ENCODE measurements around the gene NLRP3. TPM values are rescaled to one million over a fixed set of nuclear protein-coding genes. Genes with fewer than 3 reads are reported as not detected.

The NLRP3 gene
- polyA plus RNA-seq, 6 donors from 2014 or later = 0.09 to 0.17 (median 0.11) TPM; not detected in 3

- ATAC-seq (ENCODE audit: low read depth in 2 of 2) = no peak
- H3K36me3 Mint-ChIP-seq = peaks cover 0 to 5% of the 10 kb centered on the region in 2 donors
Measured at GRCh38 chr1:247431643-247432042, 15.7 kb downstream of the NLRP3 start.

GRCh38 chr1:247434005-247434404 lies 18.0 kb downstream of the NLRP3 start:
- H3K9me3 Mint-ChIP-seq = no peaks in the 10 kb centered on the region
- H3K27me3 Mint-ChIP-seq = peaks cover 0 to 5% (median 0%) of the 10 kb centered on the region in 3 donors
- peaks cover 27 to 38% (median 30%) of the 10 kb centered on the region in 3 donors for H3K4me1 Mint-ChIP-seq
- H3K4me3 Mint-ChIP-seq = no peak overlapping the region
- ATAC-seq (ENCODE audit: low read depth in 2 of 2) = no peak
- H3K27ac Mint-ChIP-seq = peak overlapping the region in 3 of 6 donors; percentile 33 to 77 (median 74)
- DNase-seq = no peak
- H3K36me3 Mint-ChIP-seq = peaks cover 0 to 5% of the 10 kb centered on the region in 2 donors

More at GRCh38 chr1:247431643-247432042, 15.7 kb downstream of the NLRP3 start:
- H3K4me1 Mint-ChIP-seq = peaks cover 13 to 22% (median 20%) of the 10 kb centered on the region in 3 donors
- H3K4me3 Mint-ChIP-seq = no peak overlapping the region
- no peak for DNase-seq
- H3K27ac Mint-ChIP-seq = peak overlapping the region in 1 of 6 donors; percentile 5
- H3K27me3 Mint-ChIP-seq = peaks cover 0 to 5% (median 0%) of the 10 kb centered on the region in 3 donors
- H3K9me3 Mint-ChIP-seq = no peaks in the 10 kb centered on the region

- DNase-seq = no peak
- ATAC-seq (ENCODE audit: low read depth in 2 of 2) = no peak
- Mint-ChIP-seq H3K4me3 (no peak overlapping the region), H3K27ac (peak overlapping the region in 2 of 6 donors; percentile 13 to 16), H3K27me3 (peaks cover 0 to 5% (median 0%) of the 10 kb centered on the region in 3 donors), H3K36me3 (peaks cover 0 to 5% of the 10 kb centered on the region in 2 donors), H3K9me3 (peaks cover 0 to 2% (median 0%) of the 10 kb centered on the region in 7 donors), H3K4me1 (peaks cover 35 to 46% (median 39%) of the 10 kb centered on the region in 3 donors)
Measured at GRCh38 chr1:247435030-247435758, 19.2 kb downstream of the NLRP3 start.

- ATAC-seq (ENCODE audit: low read depth in 2 of 2) = no peak
- peaks cover 0 to 5% (median 0%) of the 10 kb centered on the region in 3 donors for H3K27me3 Mint-ChIP-seq
Measured at GRCh38 chr1:247435759-247436147, 19.8 kb downstream of the NLRP3 start.

GRCh38 chr1:247437551-247438505 lies 21.9 kb downstream of the NLRP3 start:
- DNase-seq = no peak
- Mint-ChIP-seq H3K9me3 (peaks cover 0 to 3% (median 0%) of the 10 kb centered on the region in 7 donors), H3K27me3 (peaks cover 0 to under 1% (median 0%) of the 10 kb centered on the region in 3 donors), H3K36me3 (no peaks in the 10 kb centered on the region), H3K4me1 (peaks cover 39 to 51% (median 43%) of the 10 kb centered on the region in 3 donors), H3K27ac (peak overlapping the region in 2 of 6 donors; percentile 34 to 77), H3K4me3 (peak overlapping the region in 1 of 8 donors; percentile 67)
- ATAC-seq (ENCODE audit: low read depth in 2 of 2) = no peak

More at GRCh38 chr1:247435759-247436147, 19.8 kb downstream of the NLRP3 start:
- peaks cover 0 to 5% of the 10 kb centered on the region in 2 donors for H3K36me3 Mint-ChIP-seq
- no peak overlapping the region for H3K4me3 Mint-ChIP-seq
- H3K4me1 Mint-ChIP-seq = peaks cover 37 to 46% (median 41%) of the 10 kb centered on the region in 3 donors
- no peak for DNase-seq
- peaks cover 0 to 3% (median 0%) of the 10 kb centered on the region in 7 donors for H3K9me3 Mint-ChIP-seq
- no peak overlapping the region for H3K27ac Mint-ChIP-seq

GRCh38 chr1:247440001-247440620 lies 24.1 kb downstream of the NLRP3 start:
- Mint-ChIP-seq H3K27ac (peak overlapping the region; percentile 26 to 93 (median 74)), H3K36me3 (no peaks in the 10 kb centered on the region), H3K27me3 (no peaks in the 10 kb centered on the region), H3K4me1 (peaks cover 39 to 49% (median 42%) of the 10 kb centered on the region in 3 donors), H3K4me3 (peak overlapping the region in 7 of 8 donors; percentile 23 to 74 (median 49)), H3K9me3 (peaks cover 0 to 3% (median 0%) of the 10 kb centered on the region in 7 donors)
- DNase-seq (peak; percentile 78), ATAC-seq (ENCODE audit: low read depth in 2 of 2) (peak; percentile 100)

- peak overlapping the region in 1 of 6 donors; percentile 90 for H3K27ac Mint-ChIP-seq
- no peak overlapping the region for H3K4me3 Mint-ChIP-seq
- peaks cover 33 to 39% (median 36%) of the 10 kb centered on the region in 3 donors for H3K4me1 Mint-ChIP-seq
- peaks cover 0 to 3% (median 0%) of the 10 kb centered on the region in 7 donors for H3K9me3 Mint-ChIP-seq
- H3K27me3 Mint-ChIP-seq = no peaks in the 10 kb centered on the region
- H3K36me3 Mint-ChIP-seq = peaks cover 0 to 12% of the 10 kb centered on the region in 2 donors
- DNase-seq (no peak), ATAC-seq (ENCODE audit: low read depth in 2 of 2) (no peak)
Measured at GRCh38 chr1:247441606-247442005, 25.6 kb downstream of the NLRP3 start.

- no peak for DNase-seq
- ATAC-seq (ENCODE audit: low read depth in 2 of 2) = no peak
- Mint-ChIP-seq H3K36me3 (peaks cover 0 to 14% of the 10 kb centered on the region in 2 donors), H3K9me3 (peaks cover 0 to 3% (median 0%) of the 10 kb centered on the region in 7 donors), H3K4me1 (peaks cover 33 to 39% (median 36%) of the 10 kb centered on the region in 3 donors), H3K27ac (peak overlapping the region in 3 of 6 donors; percentile 11 to 90 (median 37)), H3K27me3 (no peaks in the 10 kb centered on the region), H3K4me3 (no peak overlapping the region)
Measured at GRCh38 chr1:247442164-247442563, 26.2 kb downstream of the NLRP3 start.

GRCh38 chr1:247443641-247444040 lies 27.7 kb downstream of the NLRP3 start:
- no peaks in the 10 kb centered on the region for H3K27me3 Mint-ChIP-seq
- H3K4me1 Mint-ChIP-seq = peaks cover 24 to 27% (median 27%) of the 10 kb centered on the region in 3 donors
- no peak overlapping the region for H3K4me3 Mint-ChIP-seq
- no peak for DNase-seq
- peak overlapping the region in 1 of 6 donors; percentile 26 for H3K27ac Mint-ChIP-seq
- H3K9me3 Mint-ChIP-seq = peaks cover 0 to 3% (median 2%) of the 10 kb centered on the region in 7 donors
- H3K36me3 Mint-ChIP-seq = peaks cover 0 to 14% of the 10 kb centered on the region in 2 donors
- no peak for ATAC-seq (ENCODE audit: low read depth in 2 of 2)

GRCh38 chr1:247444571-247444970 lies 28.6 kb downstream of the NLRP3 start:
- H3K36me3 Mint-ChIP-seq = peaks cover 0 to 14% of the 10 kb centered on the region in 2 donors

GRCh38 chr1:247445526-247446356 lies 29.8 kb downstream of the NLRP3 start:
- Mint-ChIP-seq H3K9me3 (peaks cover 0 to 2% (median 0%) of the 10 kb centered on the region in 7 donors), H3K4me3 (no peak overlapping the region), H3K4me1 (peaks cover 6 to 9% (median 8%) of the 10 kb centered on the region in 3 donors), H3K36me3 (peaks cover 0 to 14% of the 10 kb centered on the region in 2 donors), H3K27ac (peak overlapping the region in 2 of 6 donors; percentile 1 to 16), H3K27me3 (no peaks in the 10 kb centered on the region)
- ATAC-seq (ENCODE audit: low read depth in 2 of 2) (no peak), DNase-seq (no peak)

More at GRCh38 chr1:247444571-247444970, 28.6 kb downstream of the NLRP3 start:
- H3K4me1 Mint-ChIP-seq = peaks cover 16 to 19% (median 18%) of the 10 kb centered on the region in 3 donors
- H3K4me3 Mint-ChIP-seq = no peak overlapping the region
- H3K27ac Mint-ChIP-seq = peak overlapping the region in 1 of 6 donors; percentile 34
- DNase-seq = no peak
- ATAC-seq (ENCODE audit: low read depth in 2 of 2) = no peak
- H3K27me3 Mint-ChIP-seq = no peaks in the 10 kb centered on the region
- peaks cover 0 to 3% (median 2%) of the 10 kb centered on the region in 7 donors for H3K9me3 Mint-ChIP-seq
